GM12874 (cell line): ENCODE measurements around the gene HS3ST4.

Experiments used
- CTCF ChIP-seq: IDR thresholded peaks from 2 replicates; pipeline ENCODE4 v1.5.1; 2011; ENCODE audit warnings: low read depth, mild to moderate bottlenecking, control low read depth, low read length, moderate library complexity; ENCODE audit not compliant: insufficient read depth

Gene HS3ST4

GRCh38 chr16:25692351-25692741, 587 bp downstream of the HS3ST4 start:
- TF ChIP-seq CTCF = no peak

GRCh38 chr16:25692742-25693508, 1.2 kb downstream of the HS3ST4 start:
- no peak for TF ChIP-seq CTCF

GRCh38 chr16:25693631-25694030, 1.9 kb downstream of the HS3ST4 start:
- TF ChIP-seq CTCF = no peak

GRCh38 chr16:25699069-25699468, 7.3 kb downstream of the HS3ST4 start:
- no peak for TF ChIP-seq CTCF

- no peak for TF ChIP-seq CTCF
Measured at GRCh38 chr16:25700547-25700946, 8.8 kb downstream of the HS3ST4 start.

- TF ChIP-seq CTCF = no peak
Measured at GRCh38 chr16:25707553-25707952, 15.8 kb downstream of the HS3ST4 start.

GRCh38 chr16:25707982-25708583, 16.3 kb downstream of the HS3ST4 start:
- TF ChIP-seq CTCF = peak; percentile 49; the same call in 1 of the 2 replicates
